NCI-H2107 treated with DMSO at 0.1 percent for 48 hours (cell line): Measurements from ENCODE around the gene NUP93.
A peak's percentile ranks its signal among the peaks of the same experiment; 100 is the strongest.

Experiments used
- DNase-seq: peaks from one replicate; lab custom pipeline; 2025; ENCODE audit not compliant: unreplicated experiment; lab: John Stamatoyannopoulos, UW

Gene NUP93

GRCh38 chr16:56844056-56844455, 114.1 kb downstream of the NUP93 start:
- no peak for DNase-seq

GRCh38 chr16:56847173-56847910, 117.4 kb downstream of the NUP93 start:
- no peak for DNase-seq

- no peak for DNase-seq
Measured at GRCh38 chr16:56848029-56848936, 118.4 kb downstream of the NUP93 start.

- DNase-seq = peak; percentile 6
Measured at GRCh38 chr16:56848955-56849689, 119.2 kb downstream of the NUP93 start.

- no peak for DNase-seq
Measured at GRCh38 chr16:56849690-56850680, 120.1 kb downstream of the NUP93 start.

GRCh38 chr16:56851671-56852400, 121.9 kb downstream of the NUP93 start:
- no peak for DNase-seq

GRCh38 chr16:56852401-56852730, 122.4 kb downstream of the NUP93 start:
- DNase-seq = no peak

GRCh38 chr16:56852968-56853367, 123.0 kb downstream of the NUP93 start:
- no peak for DNase-seq

GRCh38 chr16:56855201-56855600, 125.3 kb downstream of the NUP93 start:
- no peak for DNase-seq

- DNase-seq = no peak
Measured at GRCh38 chr16:56855946-56856345, 126.0 kb downstream of the NUP93 start.

GRCh38 chr16:56856876-56857447, 127.0 kb downstream of the NUP93 start:
- no peak for DNase-seq

- no peak for DNase-seq
Measured at GRCh38 chr16:56858374-56858773, 128.4 kb downstream of the NUP93 start.

- DNase-seq = no peak
Measured at GRCh38 chr16:56859636-56860035, 129.7 kb downstream of the NUP93 start.

GRCh38 chr16:56860226-56861020, 130.5 kb downstream of the NUP93 start:
- no peak for DNase-seq

- no peak for DNase-seq
Measured at GRCh38 chr16:56861092-56861610, 131.2 kb downstream of the NUP93 start.

GRCh38 chr16:56861756-56862155, 131.8 kb downstream of the NUP93 start:
- no peak for DNase-seq

- no peak for DNase-seq
Measured at GRCh38 chr16:56862776-56863175, 132.8 kb downstream of the NUP93 start.

GRCh38 chr16:56864960-56865359, 135.0 kb downstream of the NUP93 start, which contains the start of gene SLC12A3:
SLC12A3 (plus strand) TSS chr16:56865207; CDS start chr16:56865236, 29 bp downstream.
- no peak for DNase-seq
